Posterior vena cava (tissue), 2 donors: ENCODE data around the gene RAB5B. TPM values are rescaled to one million over a fixed set of nuclear protein-coding genes. Genes with fewer than 3 reads are reported as not detected.
"Not testable (repeated sequence)": the region's sequence is repeated elsewhere in the genome, so short reads cannot be mapped to it uniquely, and the experiment has no call there.

ENCODE experiments used
- DNase-seq: peaks from one replicate; pipeline ENCODE4 v3.0.0-alpha.2; 2020; ENCODE audit warnings: low spot score
- intact Hi-C, 2 donors: fragments of 100-400 bp; cut with DNase I; formaldehyde crosslinking; loops; one replicate each; pipeline versions ENCODE4 v1.14.1 to v1.14.2; 2022 to 2023
- total RNA-seq, 2 donors: library from RNA; stranded (reverse); fragmentation: NEBNext Ultra II Directional; extraction: Animal tissue kit (Norgen Biotek cat#: 25700); gene quantifications; one replicate each; pipeline ENCODE4 v1.2.1, GENCODE V29; 2021
- donor health status: DM: yes; HTN: yes; CAD: no.
- donor health status: DM: yes; HTN: yes; CAD: no.

The RAB5B gene
- total RNA-seq, 2 donors from 2014 or later, result 108 to 109 TPM

DNA sequence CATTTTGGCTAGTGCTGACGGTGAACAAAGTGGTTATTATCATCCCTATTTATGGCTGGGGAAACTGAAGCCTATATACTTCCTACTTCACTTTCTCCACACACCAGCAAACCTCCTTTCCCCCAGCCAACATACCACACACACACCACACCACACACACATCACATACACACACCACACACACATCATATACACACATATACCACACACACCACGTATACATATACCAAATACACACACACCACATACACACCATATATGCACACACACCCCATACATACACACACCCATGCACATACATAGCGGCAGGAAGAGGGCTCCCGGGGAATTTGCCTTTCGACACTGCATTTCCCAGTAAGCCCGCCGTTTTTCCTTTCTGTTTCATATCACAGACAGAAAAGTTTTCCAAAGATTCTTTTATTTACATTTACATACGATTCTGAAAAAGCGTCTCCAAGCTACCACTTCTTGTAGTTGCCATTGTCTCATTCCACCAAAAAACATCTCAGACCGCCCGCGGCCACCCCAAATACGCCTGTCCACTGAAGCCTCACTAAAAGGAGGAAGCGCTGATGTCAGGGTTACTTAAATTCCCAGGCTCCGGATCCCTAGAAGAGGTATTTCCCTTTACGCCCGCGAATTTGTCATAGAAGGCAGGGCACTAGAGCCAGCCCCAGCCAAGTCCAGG is 823 bp upstream of the RAB5B start:
- intact Hi-C loops, result no loop called here
- no peak for DNase-seq

GRCh38 chr12:55974308-55974730 is 441 bp downstream of the RAB5B start:
- intact Hi-C loops, result no loop called here
- no peak for DNase-seq

DNA sequence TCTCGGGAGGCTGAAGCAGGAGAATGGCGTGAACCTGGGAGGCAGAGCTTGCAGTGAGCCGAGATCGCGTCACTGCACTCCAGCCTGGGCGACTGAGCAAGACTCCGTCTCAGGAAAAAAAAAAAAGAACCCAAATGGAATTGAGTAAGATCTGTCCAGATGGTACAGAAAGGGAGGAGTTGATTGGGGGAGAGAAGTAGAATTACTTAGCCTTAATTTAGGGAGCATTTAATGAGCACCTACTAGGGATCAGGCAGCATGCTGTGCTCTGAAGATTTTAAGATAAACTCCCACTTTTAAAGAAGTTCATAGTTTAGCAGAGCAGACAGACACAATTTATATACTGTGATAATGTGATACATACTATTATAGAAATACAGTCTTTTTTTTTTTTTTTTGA is 4.5 kb downstream of the RAB5B start:
- no peak for DNase-seq
- intact Hi-C loops, result no loop called here

- intact Hi-C loops, result no loop called here
These were observed 5.2 kb downstream of the RAB5B start for GRCh38 chr12:55979069-55979468.

DNA sequence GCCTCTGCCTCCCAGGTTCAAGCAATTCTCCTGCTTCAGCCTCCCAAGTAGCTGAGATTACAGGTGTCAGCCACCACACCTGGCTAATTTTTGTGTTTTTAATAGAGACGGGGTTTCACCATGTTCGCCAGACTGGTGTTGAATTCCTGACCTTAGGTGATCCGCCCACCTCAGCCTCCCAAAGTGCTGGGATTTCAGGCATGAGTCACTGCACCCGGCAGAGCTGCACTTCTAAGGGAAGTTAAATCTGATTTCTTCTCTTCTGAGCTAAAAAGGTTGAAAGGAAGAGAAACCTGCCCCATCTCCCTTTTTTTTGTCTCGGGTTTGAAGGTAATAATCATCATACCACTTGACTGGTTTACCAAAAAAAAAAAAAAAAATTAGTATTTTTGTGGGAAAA is 8.0 kb downstream of the RAB5B start:
- not testable (repeated sequence) for DNase-seq
- intact Hi-C loops, result loop anchor here in 1 of 2 donors (10.0 kb wide), 1 partner anchor 53 kb away; no protein-coding TSS in a partner anchor

More at GRCh38 chr12:55979069-55979468, 5.2 kb downstream of the RAB5B start:
- DNase-seq, result no peak

DNA sequence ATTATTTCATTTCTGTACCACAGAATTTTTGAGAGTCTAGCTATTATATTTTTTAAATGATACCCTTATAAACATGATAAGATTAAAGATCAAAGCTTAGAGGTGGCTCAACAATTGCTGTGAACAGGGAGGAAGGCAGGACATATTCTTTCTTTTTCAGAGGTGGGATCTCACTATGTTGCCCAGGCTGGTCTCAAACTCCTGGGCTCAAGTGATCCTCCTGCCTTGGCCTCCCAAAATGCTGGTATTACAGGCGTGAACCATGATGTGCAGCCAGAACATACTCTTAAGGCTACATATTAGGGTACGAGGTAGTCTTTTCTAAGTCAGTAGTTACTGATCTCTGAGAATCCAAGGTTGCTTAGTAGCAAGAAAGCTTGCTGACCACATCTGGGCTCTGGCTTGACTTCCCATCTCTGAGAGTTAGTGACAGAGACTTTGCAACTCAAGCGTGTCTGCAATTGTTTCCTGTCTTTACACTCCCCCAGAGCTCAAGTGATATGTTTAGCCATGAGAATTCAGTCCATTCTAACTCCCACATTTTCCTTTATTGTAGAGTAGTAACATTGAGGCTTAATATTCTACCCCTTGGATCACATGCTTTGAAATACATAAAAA is 8.6 kb downstream of the RAB5B start:
- intact Hi-C loops, result loop anchor here in 1 of 2 donors (10.0 kb wide), 1 partner anchor 52 kb away; no protein-coding TSS in a partner anchor
- no peak for DNase-seq

GRCh38 chr12:55983232-55983842 is 9.5 kb downstream of the RAB5B start:
- intact Hi-C loops, result loop anchor here in 1 of 2 donors (10.0 kb wide), 1 partner anchor 51 kb away; no protein-coding TSS in a partner anchor
- no peak for DNase-seq

DNA sequence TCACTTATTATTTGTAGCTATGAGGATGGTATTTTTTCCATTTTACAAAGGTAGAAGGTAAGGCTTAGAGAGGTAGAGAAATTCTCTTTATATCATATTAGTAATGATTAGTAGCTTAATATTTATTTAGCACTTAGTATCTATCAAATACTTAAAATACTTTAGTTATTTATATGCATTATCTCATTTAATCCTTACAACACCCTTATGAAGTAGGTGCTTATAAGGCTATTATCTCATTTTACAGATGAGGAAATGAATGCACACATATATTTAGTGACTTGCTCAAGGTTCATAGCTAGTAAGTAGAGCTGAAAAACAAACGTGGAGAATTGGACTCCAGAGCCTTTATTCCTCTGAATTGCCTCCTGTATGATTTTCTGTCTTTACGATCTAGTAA is 11.0 kb downstream of the RAB5B start:
- intact Hi-C loops, result loop anchor here in 1 of 2 donors (10.0 kb wide), 1 partner anchor 50 kb away; no protein-coding TSS in a partner anchor

GRCh38 chr12:55985341-55985740 is 11.5 kb downstream of the RAB5B start:
- DNase-seq, result no peak
- intact Hi-C loops, result loop anchor here in 1 of 2 donors (10.0 kb wide), 1 partner anchor 49 kb away; no protein-coding TSS in a partner anchor

More for the DNA sequence above, 11.0 kb downstream of the RAB5B start:
- no peak for DNase-seq

DNA sequence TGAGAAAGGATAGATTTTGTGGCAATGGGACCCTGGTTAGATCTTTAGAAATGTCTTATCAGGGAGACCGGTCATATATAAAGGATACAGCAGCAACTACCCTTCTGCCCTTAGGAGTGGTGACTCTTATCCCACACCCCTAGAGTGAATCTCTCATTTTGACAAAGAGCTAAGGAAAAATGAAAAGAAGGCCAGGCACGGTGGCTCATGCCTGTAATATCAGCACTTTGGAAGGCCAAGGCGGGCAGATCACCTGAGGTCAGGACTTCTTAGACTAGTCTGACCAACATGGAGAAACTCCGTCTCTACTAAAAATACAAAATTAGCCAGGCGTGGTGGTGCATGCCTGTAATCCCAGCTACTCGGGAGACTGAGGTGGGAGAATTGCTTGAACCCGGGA is 12.1 kb downstream of the RAB5B start:
- DNase-seq, result not testable (repeated sequence)
- intact Hi-C loops, result loop anchor here in 1 of 2 donors (10.0 kb wide), 1 partner anchor 49 kb away; no protein-coding TSS in a partner anchor

- intact Hi-C loops, result no loop called here
These were observed 17.2 kb downstream of the RAB5B start for GRCh38 chr12:55991110-55991509.

GRCh38 chr12:55993230-55993853 is 19.5 kb downstream of the RAB5B start:
- intact Hi-C loops, result no loop called here
- DNase-seq, result no peak

More at GRCh38 chr12:55991110-55991509, 17.2 kb downstream of the RAB5B start:
- DNase-seq, result no peak

DNA sequence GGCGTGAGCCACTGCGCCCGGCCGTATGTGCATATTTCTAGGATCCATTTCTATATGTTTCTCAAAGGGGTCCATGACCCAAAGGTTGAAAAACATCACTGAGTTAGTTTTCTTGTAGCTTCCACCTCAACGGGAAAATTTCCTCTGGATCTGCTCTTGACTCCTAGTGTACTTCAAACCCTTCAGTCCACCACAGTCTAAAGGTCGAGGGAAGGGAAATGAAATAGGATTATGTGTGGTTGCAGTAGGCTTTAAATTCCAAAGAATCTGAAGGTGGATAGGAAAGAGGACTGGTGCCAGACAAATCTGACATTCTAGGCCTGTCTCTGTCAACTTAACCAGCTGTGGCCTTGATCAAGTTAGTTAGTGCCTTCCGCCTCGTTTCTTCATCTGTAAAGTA is 21.5 kb downstream of the RAB5B start:
- intact Hi-C loops, result loop anchor here (2.0 to 5.0 kb wide), 2 partner anchors 42 to 71 kb away; no protein-coding TSS in a partner anchor

DNA sequence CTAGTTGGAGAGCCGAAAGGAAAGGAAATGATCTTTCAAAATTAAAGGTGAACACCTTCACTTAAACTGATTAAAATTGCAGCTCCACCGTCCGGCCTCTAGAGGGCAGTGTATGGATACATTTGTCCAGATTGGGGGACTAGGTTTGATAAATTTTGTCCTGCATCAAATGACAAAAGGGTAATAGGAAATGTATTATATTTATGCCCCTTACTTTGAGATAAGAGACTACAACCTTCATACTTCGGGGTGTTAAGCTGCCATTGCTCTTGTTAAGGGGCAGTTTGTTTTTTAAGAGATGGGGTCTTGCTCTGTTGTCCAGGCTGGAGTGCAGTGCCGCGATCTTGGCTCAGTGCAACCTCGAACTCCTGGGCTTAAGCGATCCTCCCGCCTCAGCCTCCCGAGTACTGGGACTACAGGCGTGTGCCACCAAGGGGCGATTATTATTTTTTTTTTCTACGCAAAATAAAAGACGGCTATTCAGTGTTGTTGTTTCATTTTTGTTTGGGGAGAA is 22.4 kb downstream of the RAB5B start:
- intact Hi-C loops, result loop anchor here in 1 of 2 donors (5.0 kb wide), 1 partner anchor 41 kb away; no protein-coding TSS in a partner anchor
- no peak for DNase-seq

More for the DNA sequence above, 21.5 kb downstream of the RAB5B start:
- no peak for DNase-seq

- peak; percentile 99 for DNase-seq
- intact Hi-C loops, result loop anchor here in 1 of 2 donors (5.0 kb wide), 1 partner anchor 40 kb away; no protein-coding TSS in a partner anchor
These were observed 23.0 kb downstream of the RAB5B start, which contains the start of gene SUOX for GRCh38 chr12:55996715-55997534. Gene SUOX (plus strand): TSS chr12:55997276. CDS start chr12:56002222, 4,946 bp downstream.

DNA sequence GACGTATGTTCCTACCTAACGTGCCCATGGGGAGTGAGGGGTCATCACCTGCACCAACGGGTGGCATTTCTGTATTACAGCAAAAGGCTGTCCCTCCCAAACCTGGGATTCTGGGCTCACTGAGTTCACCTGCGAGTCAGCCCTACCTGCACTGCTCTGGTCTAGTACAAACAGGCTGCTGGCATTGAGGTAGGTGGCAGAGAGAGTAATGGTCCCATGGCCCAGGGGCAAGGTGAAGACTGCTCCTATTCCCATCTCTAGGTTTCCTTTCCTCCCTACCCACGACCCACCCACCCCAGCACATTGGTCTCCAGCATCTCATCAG is 23.6 kb downstream of the RAB5B start:
- DNase-seq, result no peak
- intact Hi-C loops, result loop anchor here in 1 of 2 donors (5.0 kb wide), 1 partner anchor 40 kb away; no protein-coding TSS in a partner anchor

DNA sequence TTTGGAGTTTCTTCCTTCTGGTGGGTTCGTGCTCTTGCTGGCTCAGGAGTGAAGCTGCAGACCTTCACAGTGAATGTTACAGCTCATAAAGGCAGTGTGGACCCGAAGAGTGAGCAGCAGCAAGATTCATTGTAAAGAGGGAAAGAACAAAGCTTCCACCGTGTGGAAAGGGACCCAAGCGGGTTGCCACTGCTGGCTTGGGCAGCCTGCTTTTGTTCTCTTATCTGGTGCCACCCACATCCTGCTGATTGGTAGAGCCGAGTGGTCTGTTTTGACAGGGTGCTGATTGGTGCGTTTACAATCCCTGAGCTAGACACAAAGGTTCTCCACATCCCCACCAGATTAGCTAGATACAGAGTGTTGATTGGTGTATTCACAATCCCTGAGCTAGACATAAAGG is 25.6 kb downstream of the RAB5B start:
- intact Hi-C loops, result loop anchor here in 1 of 2 donors (5.0 kb wide), 1 partner anchor 38 kb away; no protein-coding TSS in a partner anchor
- not testable (repeated sequence) for DNase-seq

DNA sequence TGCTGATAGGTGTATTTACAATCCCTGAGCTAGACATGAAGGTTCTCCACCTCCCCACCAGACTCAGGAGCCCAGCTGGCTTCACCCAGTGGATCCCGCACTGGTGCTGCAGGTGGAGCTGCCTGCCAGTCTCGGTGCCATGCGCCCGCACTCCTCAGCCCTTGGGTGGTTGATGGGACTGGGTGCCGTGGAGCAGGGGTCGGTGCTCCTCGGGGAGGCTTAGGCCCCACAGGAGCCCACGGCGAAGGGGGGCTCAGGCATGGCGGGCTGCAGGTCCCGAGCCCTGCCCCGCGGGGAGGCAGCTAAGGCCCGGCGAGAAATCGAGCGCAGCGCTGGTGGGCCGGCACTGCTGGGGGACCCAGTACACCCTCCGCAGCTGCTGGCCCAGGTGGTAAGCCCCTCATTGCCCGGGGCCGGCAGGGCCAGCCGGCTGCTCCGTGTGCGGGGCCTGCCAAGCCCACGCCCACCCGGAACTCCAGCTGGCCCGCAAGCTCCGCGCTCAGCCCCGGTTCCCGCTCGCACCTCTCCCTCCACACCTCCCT is 26.2 kb downstream of the RAB5B start:
- intact Hi-C loops, result loop anchor here in 1 of 2 donors (5.0 kb wide), 1 partner anchor 37 kb away; no protein-coding TSS in a partner anchor
- DNase-seq, result not testable (repeated sequence)
